ENCODE data around the gene HVCN1. TPM values are rescaled to one million over a fixed set of nuclear protein-coding genes. Genes with fewer than 3 reads are reported as not detected.

Gene HVCN1
- total RNA-seq, 1 experiment from 2014 or later = 2.2 TPM

DNA sequence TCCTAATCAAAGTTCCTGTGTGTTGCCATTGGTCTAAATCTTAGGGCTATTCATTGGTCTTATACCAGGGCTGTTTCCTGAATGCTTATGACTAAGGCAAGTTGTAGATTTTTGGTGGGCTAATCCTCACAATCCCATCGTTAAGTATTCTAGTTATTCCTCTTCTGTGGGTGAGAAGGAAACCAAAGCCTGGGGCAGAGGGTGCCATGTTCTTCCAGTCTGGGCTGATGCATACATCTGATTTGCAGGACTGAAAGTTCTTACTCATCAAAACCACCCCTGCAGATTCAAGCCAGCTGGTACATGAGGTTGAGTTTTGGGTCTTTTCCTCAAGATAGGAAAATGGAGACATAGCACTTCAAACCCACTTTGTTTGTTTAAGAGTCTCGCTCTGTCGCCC lies 28.1 kb upstream of the HVCN1 start:
- no peaks in the 10 kb centered on the region for H3K27me3 ChIP-seq (ENCODE audit: low read length)
- H3K9ac ChIP-seq (ENCODE audit: low read length) = no peak overlapping the region
- H3K4me1 ChIP-seq (ENCODE audit: insufficient read depth, low read length) = no peaks in the 10 kb centered on the region
- ChIA-PET CTCF (no interaction called here), POLR2A (ENCODE audit: unreplicated experiment) (no interaction called here)
- BruUV-seq (replicated peaks) = no TSS peak
- ATAC-seq (no peak), DNase-seq (no peak)
- no peaks in the 10 kb centered on the region for H3K9me3 ChIP-seq (ENCODE audit: low read length)
- H3K27ac ChIP-seq (ENCODE audit: low read length) = no peak overlapping the region
- intact Hi-C loops (cut with micrococcal nuclease) = no loop called here
- H3K4me3 ChIP-seq (ENCODE audit: low read length) = no peak overlapping the region
- H4K20me1 ChIP-seq (ENCODE audit: low read length) = 0 out of 2 replicates have a peak, but pooled peaks cover 8% of the 10 kb centered on the region
- peaks cover 47% of the 10 kb centered on the region for H3K36me3 ChIP-seq (ENCODE audit: low read depth, low read length)
- no peaks in the 10 kb centered on the region for H3K79me2 ChIP-seq (ENCODE audit: low read length)
- no peak for TF ChIP-seq EZH2 (IDR thresholded peaks at IDR 0.05; ENCODE audit: low read length, unreplicated experiment)
- no peak for TF ChIP-seq EZH2phosphoT487 (IDR thresholded peaks at IDR 0.05; ENCODE audit: borderline replicate concordance, low read length)
- TF ChIP-seq, protein P1, sequence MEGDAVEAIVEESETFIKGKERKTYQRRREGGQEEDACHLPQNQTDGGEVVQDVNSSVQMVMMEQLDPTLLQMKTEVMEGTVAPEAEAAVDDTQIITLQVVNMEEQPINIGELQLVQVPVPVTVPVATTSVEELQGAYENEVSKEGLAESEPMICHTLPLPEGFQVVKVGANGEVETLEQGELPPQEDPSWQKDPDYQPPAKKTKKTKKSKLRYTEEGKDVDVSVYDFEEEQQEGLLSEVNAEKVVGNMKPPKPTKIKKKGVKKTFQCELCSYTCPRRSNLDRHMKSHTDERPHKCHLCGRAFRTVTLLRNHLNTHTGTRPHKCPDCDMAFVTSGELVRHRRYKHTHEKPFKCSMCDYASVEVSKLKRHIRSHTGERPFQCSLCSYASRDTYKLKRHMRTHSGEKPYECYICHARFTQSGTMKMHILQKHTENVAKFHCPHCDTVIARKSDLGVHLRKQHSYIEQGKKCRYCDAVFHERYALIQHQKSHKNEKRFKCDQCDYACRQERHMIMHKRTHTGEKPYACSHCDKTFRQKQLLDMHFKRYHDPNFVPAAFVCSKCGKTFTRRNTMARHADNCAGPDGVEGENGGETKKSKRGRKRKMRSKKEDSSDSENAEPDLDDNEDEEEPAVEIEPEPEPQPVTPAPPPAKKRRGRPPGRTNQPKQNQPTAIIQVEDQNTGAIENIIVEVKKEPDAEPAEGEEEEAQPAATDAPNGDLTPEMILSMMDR (conservative IDR thresholded peaks at IDR 0.05; ENCODE audit: low read depth, low read length) = no peak
- no peak overlapping the region for H2AFZ ChIP-seq (ENCODE audit: low read length)
- H3F3A ChIP-seq (ENCODE audit: low read length, unreplicated experiment) = no peaks in the 10 kb centered on the region
- no peak overlapping the region for H3K4me2 ChIP-seq (ENCODE audit: low read length)
- no peaks in the 10 kb centered on the region for H3K9me2 ChIP-seq (replicated peaks; ENCODE audit: low read length)

DNA sequence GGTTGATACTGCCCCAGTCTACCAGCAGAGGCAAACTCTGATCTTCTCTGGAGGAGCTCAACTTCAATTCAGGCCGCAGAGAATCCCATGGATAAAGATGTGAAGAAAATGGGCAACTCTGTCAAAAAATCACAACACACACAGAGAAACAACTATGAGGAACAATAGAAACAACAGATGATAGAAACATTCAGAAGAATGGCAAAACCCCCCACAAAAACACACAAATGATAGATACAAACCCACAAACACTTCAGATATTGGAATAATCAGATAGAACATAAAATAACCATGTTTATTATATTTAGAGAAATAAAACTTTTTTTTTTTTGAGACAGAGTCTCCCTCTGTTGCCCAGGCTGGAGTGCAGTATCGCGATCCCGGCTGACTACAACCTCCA lies 20.0 kb upstream of the HVCN1 start:
- TF ChIP-seq EZH2 (IDR thresholded peaks at IDR 0.05; ENCODE audit: low read length, unreplicated experiment) = no peak
- no peak for TF ChIP-seq EZH2phosphoT487 (IDR thresholded peaks at IDR 0.05; ENCODE audit: borderline replicate concordance, low read length)
- TF ChIP-seq, protein P1 (conservative IDR thresholded peaks at IDR 0.05; ENCODE audit: low read depth, low read length) = no peak
- no peak overlapping the region for H3K4me2 ChIP-seq (ENCODE audit: low read length)
- H3K27me3 ChIP-seq (ENCODE audit: low read length) = no peaks in the 10 kb centered on the region
- H2AFZ ChIP-seq (ENCODE audit: low read length) = no peak overlapping the region
- CTCF ChIA-PET = interaction anchor here (0.6 to 0.8 kb wide), 2 partner anchors 179 to 669 kb away, joined by 3 read pairs; no protein-coding TSS in a partner anchor
- intact Hi-C loops (cut with micrococcal nuclease) = no loop called here
- POLR2A ChIA-PET (ENCODE audit: unreplicated experiment) = interaction anchor here (0.7 kb wide), 1 partner anchor 189 kb away, joined by 7 read pairs; no protein-coding TSS in a partner anchor
- H3K4me1 ChIP-seq (ENCODE audit: insufficient read depth, low read length) = 0 out of 2 replicates have a peak, but pooled peaks cover 3% of the 10 kb centered on the region
- H4K20me1 ChIP-seq (ENCODE audit: low read length) = no peaks in the 10 kb centered on the region
- no peak overlapping the region for H3K27ac ChIP-seq (ENCODE audit: low read length)
- no TSS peak for BruUV-seq (replicated peaks)
- H3K9me3 ChIP-seq (ENCODE audit: low read length) = no peaks in the 10 kb centered on the region
- no peaks in the 10 kb centered on the region for H3K36me3 ChIP-seq (ENCODE audit: low read depth, low read length)
- H3K9me2 ChIP-seq (replicated peaks; ENCODE audit: low read length) = no peaks in the 10 kb centered on the region
- H3K79me2 ChIP-seq (ENCODE audit: low read length) = no peaks in the 10 kb centered on the region
- H3K4me3 ChIP-seq (ENCODE audit: low read length) = no peak overlapping the region
- DNase-seq (no peak), ATAC-seq (no peak)
- H3K9ac ChIP-seq (ENCODE audit: low read length) = no peak overlapping the region
- no peaks in the 10 kb centered on the region for H3F3A ChIP-seq (ENCODE audit: low read length, unreplicated experiment)

DNA sequence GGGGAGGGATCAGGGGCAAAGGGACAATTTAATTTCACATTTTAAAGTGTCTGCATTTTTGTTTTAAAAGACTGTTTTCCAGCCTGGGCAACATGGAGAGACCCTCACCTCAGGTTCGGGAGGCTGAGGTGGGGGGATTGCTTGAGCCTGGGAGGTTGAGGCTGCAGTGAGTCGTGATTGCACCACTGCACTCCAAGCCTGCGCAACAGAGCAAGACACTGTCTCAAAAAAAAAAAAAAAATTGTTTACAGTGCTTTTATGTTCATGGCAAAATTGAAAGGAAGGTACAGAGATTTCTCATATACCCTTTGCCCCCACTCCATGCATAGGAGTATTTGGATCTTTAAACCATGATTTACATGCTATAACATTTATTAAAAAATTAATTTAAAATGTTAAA lies 16.4 kb upstream of the HVCN1 start:
- Histone ChIP-seq H3K4me3 (ENCODE audit: low read length) (peak overlapping the region; percentile 7; the same call in 1 of the 2 replicates), H3K36me3 (ENCODE audit: low read depth, low read length) (no peaks in the 10 kb centered on the region), H3K4me2 (ENCODE audit: low read length) (peak overlapping the region; percentile 60), H3K27ac (ENCODE audit: low read length) (no peak overlapping the region), H3F3A (ENCODE audit: low read length, unreplicated experiment) (no peaks in the 10 kb centered on the region), H3K9ac (ENCODE audit: low read length) (no peak overlapping the region), H4K20me1 (ENCODE audit: low read length) (no peaks in the 10 kb centered on the region), H3K9me3 (ENCODE audit: low read length) (no peaks in the 10 kb centered on the region), H3K9me2 (replicated peaks; ENCODE audit: low read length) (no peaks in the 10 kb centered on the region), H3K4me1 (ENCODE audit: insufficient read depth, low read length) (0 out of 2 replicates have a peak, but pooled peaks cover 3% of the 10 kb centered on the region), H2AFZ (ENCODE audit: low read length) (peak overlapping the region; percentile 62), H3K27me3 (ENCODE audit: low read length) (no peaks in the 10 kb centered on the region), H3K79me2 (ENCODE audit: low read length) (no peaks in the 10 kb centered on the region)
- ChIA-PET POLR2A (ENCODE audit: unreplicated experiment) (interaction anchor here (0.5 kb wide), 1 partner anchor 418 kb away, joined by 3 read pairs; no protein-coding TSS in a partner anchor), CTCF (interaction anchor here (0.6 to 1.3 kb wide), 7 partner anchors 27 to 255 kb away, joined by 3 to 17 read pairs (median 5); partner anchors contain the start of genes ARPC3 and CCDC63)
- ATAC-seq = peak; percentile 54
- DNase-seq = no peak
- intact Hi-C loops (cut with micrococcal nuclease) = loop anchor here (1.0 to 2.0 kb wide), 2 partner anchors 121 to 183 kb away; no protein-coding TSS in a partner anchor
- no TSS peak for BruUV-seq (replicated peaks)
- TF ChIP-seq EZH2phosphoT487 (IDR thresholded peaks at IDR 0.05; ENCODE audit: borderline replicate concordance, low read length) (no peak), EZH2 (IDR thresholded peaks at IDR 0.05; ENCODE audit: low read length, unreplicated experiment) (no peak)
- TF ChIP-seq, protein P1 (conservative IDR thresholded peaks at IDR 0.05; ENCODE audit: low read depth, low read length) = no peak
